Measurements from ENCODE around the gene MRFAP1L1. TPM values are rescaled to one million over a fixed set of nuclear protein-coding genes. Genes with fewer than 3 reads are reported as not detected.

Gene MRFAP1L1
- total and polyA plus RNA-seq, 9 of the 15 experiments (the other 6 are each of a cell fraction or from before 2014, with no cell fraction given) = 37.6 to 111 (median 83.8) TPM

DNA sequence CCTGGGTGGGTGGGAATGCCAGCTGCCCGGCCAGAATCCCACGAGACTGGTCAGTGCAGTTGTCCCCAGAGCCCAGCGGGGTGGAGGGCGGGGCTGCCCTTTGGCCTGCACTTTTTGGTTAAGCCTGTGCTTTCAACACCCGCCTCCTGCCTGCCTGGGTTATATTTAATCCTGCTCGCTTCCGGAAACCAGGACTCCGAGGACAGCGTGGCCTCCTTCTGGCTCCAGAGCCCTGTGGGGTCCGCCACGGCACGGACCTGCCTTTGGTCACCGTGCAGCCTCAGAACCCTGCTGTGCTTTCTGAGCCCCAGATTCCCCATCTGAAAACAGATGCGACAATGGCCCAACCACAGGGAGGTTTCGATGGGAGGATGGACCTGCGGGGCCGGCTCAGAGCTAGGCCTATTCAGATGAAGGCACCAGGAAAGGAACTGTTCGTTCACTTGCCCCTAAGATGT is 43.5 kb upstream of the MRFAP1L1 start (continued):
- TF ChIP-seq, protein P1, sequence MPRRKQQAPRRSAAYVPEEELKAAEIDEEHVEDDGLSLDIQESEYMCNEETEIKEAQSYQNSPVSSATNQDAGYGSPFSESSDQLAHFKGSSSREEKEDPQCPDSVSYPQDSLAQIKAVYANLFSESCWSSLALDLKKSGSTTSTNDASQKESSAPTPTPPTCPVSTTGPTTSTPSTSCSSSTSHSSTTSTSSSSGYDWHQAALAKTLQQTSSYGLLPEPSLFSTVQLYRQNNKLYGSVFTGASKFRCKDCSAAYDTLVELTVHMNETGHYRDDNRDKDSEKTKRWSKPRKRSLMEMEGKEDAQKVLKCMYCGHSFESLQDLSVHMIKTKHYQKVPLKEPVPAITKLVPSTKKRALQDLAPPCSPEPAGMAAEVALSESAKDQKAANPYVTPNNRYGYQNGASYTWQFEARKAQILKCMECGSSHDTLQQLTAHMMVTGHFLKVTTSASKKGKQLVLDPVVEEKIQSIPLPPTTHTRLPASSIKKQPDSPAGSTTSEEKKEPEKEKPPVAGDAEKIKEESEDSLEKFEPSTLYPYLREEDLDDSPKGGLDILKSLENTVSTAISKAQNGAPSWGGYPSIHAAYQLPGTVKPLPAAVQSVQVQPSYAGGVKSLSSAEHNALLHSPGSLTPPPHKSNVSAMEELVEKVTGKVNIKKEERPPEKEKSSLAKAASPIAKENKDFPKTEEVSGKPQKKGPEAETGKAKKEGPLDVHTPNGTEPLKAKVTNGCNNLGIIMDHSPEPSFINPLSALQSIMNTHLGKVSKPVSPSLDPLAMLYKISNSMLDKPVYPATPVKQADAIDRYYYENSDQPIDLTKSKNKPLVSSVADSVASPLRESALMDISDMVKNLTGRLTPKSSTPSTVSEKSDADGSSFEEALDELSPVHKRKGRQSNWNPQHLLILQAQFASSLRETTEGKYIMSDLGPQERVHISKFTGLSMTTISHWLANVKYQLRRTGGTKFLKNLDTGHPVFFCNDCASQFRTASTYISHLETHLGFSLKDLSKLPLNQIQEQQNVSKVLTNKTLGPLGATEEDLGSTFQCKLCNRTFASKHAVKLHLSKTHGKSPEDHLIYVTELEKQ (CRISPR knock-in tag; IDR thresholded peaks at IDR 0.05) = no peak
- TF ChIP-seq NR4A1 (CRISPR knock-in tag; IDR thresholded peaks at IDR 0.05) = no peak
- TF ChIP-seq NR4A1 (tag; IDR thresholded peaks at IDR 0.05) = 0 out of 2 replicates have a peak, but pooled peaks have one; percentile 17
- no peak; the same call in 1 of the 2 replicates for TF ChIP-seq MYC (IDR thresholded peaks at IDR 0.05; ENCODE audit: low read depth, low read length)
- no peak for TF ChIP-seq MYC (CRISPR knock-in tag; IDR thresholded peaks at IDR 0.05; ENCODE audit: borderline replicate concordance, low read depth)
- no peak for TF ChIP-seq BRD9 (IDR thresholded peaks at IDR 0.05; ENCODE audit: low read depth, partially characterized antibody)
- TF ChIP-seq NR2C1 (IDR thresholded peaks at IDR 0.05) = peak; percentile 62; the same call in 1 of the 2 replicates
- peak; percentile 84 for TF ChIP-seq NR2C1 (tag; IDR thresholded peaks at IDR 0.05)
- TF ChIP-seq, protein P2, sequence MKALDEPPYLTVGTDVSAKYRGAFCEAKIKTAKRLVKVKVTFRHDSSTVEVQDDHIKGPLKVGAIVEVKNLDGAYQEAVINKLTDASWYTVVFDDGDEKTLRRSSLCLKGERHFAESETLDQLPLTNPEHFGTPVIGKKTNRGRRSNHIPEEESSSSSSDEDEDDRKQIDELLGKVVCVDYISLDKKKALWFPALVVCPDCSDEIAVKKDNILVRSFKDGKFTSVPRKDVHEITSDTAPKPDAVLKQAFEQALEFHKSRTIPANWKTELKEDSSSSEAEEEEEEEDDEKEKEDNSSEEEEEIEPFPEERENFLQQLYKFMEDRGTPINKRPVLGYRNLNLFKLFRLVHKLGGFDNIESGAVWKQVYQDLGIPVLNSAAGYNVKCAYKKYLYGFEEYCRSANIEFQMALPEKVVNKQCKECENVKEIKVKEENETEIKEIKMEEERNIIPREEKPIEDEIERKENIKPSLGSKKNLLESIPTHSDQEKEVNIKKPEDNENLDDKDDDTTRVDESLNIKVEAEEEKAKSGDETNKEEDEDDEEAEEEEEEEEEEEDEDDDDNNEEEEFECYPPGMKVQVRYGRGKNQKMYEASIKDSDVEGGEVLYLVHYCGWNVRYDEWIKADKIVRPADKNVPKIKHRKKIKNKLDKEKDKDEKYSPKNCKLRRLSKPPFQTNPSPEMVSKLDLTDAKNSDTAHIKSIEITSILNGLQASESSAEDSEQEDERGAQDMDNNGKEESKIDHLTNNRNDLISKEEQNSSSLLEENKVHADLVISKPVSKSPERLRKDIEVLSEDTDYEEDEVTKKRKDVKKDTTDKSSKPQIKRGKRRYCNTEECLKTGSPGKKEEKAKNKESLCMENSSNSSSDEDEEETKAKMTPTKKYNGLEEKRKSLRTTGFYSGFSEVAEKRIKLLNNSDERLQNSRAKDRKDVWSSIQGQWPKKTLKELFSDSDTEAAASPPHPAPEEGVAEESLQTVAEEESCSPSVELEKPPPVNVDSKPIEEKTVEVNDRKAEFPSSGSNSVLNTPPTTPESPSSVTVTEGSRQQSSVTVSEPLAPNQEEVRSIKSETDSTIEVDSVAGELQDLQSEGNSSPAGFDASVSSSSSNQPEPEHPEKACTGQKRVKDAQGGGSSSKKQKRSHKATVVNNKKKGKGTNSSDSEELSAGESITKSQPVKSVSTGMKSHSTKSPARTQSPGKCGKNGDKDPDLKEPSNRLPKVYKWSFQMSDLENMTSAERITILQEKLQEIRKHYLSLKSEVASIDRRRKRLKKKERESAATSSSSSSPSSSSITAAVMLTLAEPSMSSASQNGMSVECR (CRISPR knock-in tag; IDR thresholded peaks at IDR 0.05) = no peak
- no peak for TF ChIP-seq MYBL2 (IDR thresholded peaks at IDR 0.05; ENCODE audit: low read depth)
- TF ChIP-seq MYBL2 (CRISPR knock-in tag; IDR thresholded peaks at IDR 0.05; ENCODE audit: borderline replicate concordance) = no peak
- TF ChIP-seq, protein P3, sequence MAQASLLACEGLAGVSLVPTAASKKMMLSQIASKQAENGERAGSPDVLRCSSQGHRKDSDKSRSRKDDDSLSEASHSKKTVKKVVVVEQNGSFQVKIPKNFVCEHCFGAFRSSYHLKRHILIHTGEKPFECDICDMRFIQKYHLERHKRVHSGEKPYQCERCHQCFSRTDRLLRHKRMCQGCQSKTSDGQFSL (CRISPR knock-in tag; IDR thresholded peaks at IDR 0.05) = 0 out of 2 replicates have a peak, but pooled peaks have one; percentile 45
- TF ChIP-seq, protein P3 (tag; IDR thresholded peaks at IDR 0.05) = no peak
- TF ChIP-seq, protein P4, sequence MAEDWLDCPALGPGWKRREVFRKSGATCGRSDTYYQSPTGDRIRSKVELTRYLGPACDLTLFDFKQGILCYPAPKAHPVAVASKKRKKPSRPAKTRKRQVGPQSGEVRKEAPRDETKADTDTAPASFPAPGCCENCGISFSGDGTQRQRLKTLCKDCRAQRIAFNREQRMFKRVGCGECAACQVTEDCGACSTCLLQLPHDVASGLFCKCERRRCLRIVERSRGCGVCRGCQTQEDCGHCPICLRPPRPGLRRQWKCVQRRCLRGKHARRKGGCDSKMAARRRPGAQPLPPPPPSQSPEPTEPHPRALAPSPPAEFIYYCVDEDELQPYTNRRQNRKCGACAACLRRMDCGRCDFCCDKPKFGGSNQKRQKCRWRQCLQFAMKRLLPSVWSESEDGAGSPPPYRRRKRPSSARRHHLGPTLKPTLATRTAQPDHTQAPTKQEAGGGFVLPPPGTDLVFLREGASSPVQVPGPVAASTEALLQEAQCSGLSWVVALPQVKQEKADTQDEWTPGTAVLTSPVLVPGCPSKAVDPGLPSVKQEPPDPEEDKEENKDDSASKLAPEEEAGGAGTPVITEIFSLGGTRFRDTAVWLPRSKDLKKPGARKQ (CRISPR knock-in tag; IDR thresholded peaks at IDR 0.05) = peak; percentile 46; the same call in 1 of the 2 replicates
- peak; percentile 80 for TF ChIP-seq POLR2G (IDR thresholded peaks at IDR 0.05; ENCODE audit: low read depth, low read length)
- TF ChIP-seq ETV1 (tag; conservative IDR thresholded peaks at IDR 0.05; ENCODE audit: low read depth) = peak; percentile 75
- peak; percentile 55; the same call in 1 of the 2 replicates for TF ChIP-seq CHD2 (IDR thresholded peaks at IDR 0.05; ENCODE audit: low read depth, low read length)
